NOMO-1 treated with DMSO at 0.1 percent for 48 hours (cell line): ENCODE data around the gene CRTC2.

Source experiments
- DNase-seq: peaks from one replicate; lab custom pipeline; 2025; ENCODE audit not compliant: unreplicated experiment; lab: John Stamatoyannopoulos, UW

Gene CRTC2

DNA sequence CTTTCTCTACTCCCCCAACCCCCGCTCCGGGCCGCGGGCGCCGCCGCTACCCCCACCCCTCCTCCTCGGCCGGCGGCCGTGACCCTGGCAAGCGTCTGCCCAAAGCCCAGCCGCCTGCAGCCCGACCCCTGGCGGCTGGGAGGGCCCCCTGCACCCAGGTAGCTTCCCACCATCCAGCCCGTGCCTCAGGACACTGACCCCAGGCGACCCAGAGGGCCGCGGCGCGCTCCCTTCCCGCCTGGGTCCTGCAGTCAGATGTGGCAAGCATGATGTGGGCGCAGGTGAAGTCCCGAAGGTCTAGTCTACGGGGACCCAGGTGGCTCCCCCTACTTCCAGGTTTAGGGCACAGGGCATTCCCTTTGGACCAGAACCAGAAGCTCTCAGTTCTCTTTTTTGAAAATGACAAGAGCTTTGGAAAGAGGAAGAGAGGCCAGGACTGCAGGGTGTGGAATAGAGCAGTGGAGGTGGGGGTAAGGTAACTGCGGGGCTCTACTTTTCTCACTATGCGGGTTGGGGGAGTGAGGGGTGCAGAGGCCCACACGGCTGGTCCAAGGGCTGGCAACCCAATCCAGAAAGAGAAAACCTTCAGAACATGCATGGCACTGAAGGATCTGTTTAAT, 11.7 kb downstream of the CRTC2 start, which contains the start of gene DENND4B:
Gene DENND4B, minus strand, starts transcription at position 97 of the 620 bp plus-strand sequence. CDS start 2,344 bp downstream, outside the sequence.
- peak; percentile 75 for DNase-seq

DNA sequence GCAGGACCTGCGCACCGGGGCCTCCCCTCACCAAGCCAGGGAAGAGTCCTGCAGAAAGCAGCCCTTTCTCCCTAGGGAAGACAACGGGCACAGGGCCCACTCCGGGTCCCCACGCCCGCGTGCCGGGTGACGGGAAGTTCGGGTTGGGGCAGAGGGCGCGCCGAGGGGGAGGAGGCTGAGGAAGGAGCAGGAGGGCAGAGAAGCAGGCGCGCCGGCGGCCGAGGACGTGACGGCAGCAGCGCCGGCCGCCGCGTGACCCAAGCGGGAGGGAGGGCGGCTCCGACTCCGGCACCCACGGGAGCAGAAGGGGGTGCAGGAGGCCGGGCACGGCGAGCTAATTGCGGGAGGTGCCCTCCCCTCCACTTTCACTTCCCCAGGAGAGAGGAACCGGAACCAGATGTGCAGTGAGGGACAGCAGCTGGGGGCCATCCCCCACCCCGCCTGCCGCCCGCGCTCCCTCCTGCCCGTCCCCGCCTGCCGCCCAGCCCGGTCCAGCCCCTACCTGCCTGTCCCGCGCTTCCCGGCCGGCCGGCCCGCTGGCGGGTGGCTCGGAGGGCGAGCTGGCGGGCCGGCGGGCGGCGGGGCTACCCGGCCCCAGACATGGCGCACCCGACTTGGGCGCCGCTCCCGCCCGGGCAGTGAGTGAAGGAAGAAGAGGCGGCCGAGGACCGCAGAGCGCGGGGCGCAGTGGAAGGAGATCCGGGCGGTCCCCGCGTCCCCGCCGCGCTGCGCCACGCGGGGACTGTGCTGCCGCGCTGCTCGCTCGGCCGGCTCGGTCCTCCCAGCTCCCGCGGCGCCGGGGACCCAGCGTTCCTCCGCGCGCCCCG, 12.4 kb downstream of the CRTC2 start:
- DNase-seq: peak; percentile 99

DNA sequence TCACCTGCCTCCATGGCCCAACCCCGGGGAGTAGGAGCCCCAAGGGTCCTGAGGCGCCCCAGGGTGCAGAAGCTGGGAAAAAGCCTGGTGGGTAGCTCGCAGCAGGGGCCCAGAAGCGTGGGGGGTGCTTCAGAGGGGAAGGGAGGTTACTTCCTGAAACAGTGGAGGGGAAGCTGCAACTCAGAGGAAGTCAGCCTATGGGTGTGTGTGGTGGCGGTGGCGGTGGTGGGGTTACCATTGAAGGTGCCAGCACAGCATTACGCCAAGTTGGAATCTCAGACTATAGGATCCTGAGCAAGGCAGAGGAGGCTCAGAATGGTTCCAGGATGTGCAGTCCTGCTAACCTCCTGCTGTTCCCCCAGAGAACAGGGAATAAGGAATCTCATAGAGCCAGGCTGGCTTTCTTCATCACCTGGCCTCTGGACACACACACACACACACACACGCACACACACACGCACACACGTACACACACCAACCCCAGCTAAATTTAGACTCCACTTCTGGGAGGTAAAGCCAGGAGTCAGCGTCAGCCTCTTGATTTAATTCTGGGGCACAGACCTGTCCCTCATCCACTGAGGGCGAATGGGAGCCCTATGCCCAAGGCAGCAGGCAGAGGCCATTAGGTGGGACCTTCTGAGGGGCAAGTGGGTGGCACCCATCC, 13.1 kb downstream of the CRTC2 start:
- DNase-seq: peak; percentile 87

DNA sequence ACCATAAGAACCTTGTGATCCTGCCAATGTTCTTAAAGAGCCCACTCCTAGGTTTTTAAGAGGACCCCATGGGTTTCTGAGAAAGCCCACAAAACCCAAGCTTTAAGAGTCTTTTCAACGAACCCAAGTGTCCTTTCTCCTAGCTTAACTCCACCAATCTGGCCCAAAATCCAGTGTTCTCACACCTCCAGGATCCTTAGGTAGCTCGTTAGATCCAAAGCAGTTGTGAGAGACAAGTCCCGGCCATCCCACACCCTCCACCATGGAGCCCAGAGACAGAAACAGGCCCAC, 13.6 kb downstream of the CRTC2 start:
- no peak for DNase-seq

DNA sequence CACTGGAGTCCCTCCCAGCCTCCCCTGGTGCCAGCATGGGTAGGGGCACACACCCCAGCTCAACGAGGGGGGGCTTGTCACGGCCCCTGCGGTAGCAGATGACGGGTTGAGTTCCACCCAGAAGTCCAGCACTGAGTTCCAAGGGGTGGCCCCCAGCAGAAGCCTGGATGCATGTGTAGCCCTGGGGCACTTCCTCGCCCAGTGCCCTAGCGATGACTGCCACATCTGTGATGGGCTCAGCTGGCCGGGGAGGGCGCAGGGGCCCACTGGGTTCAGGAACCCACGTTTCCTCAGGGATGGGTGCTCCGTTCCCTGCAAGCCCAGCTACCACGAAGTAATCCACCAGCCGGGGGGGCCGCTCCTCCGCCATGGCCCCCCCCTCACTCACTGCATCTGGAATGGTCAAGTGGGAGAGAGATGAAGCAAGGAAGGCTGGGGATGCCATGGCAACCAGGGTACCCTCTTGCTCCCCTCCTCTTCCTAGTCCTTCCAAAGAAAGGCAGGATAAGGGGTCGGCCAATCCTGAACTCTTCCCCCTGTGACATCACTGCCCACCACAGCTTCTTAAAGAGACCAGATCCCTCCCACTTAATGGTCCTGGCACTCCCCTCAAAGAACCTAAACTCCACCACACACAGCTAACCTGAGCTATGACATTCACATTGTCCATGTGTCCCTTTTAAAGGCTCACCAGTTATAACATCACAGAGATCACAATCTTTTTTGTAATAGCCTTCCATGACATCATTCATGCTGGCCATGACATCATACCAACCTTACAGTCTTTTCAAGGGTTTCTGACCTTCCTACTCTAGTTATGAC, 14.2 kb downstream of the CRTC2 start:
- no peak for DNase-seq

DNA sequence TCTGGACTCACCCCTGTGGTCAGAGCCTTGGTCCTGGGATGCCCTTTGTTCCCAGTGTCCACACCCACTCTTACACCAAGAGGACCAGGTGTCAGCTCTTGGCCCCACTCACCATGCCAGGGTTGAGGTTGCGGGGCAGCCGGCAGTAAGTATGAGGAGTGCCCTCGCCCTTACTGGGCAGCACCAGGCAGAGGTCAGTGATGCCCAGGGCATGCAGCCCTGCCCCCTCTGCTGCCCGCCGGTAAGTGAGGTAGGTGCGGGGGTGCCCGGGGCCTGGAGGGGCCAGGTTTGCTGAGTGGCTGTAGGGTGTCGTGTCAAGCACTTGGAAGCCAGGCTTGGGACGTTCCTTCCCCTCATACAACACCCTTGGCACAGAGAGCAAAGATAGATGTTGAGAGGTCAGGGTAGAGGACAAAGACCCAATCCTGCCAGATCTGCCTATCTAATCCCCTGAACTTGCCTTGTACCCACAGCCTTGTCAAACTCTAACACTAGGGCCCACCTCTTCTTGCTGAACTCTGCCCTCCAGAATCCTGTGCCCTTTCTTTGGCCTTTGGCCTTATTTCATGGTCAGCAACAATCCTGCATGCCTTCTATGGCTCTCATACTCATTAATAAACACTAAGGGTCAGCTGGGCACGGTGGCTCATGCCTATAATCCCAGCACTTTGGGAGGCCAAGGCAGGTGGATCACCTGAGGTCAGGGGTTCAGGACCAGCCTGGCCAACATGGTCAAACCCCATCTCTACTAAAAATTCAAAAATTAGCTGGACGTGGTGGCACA, 15.5 kb downstream of the CRTC2 start:
- no peak for DNase-seq

DNA sequence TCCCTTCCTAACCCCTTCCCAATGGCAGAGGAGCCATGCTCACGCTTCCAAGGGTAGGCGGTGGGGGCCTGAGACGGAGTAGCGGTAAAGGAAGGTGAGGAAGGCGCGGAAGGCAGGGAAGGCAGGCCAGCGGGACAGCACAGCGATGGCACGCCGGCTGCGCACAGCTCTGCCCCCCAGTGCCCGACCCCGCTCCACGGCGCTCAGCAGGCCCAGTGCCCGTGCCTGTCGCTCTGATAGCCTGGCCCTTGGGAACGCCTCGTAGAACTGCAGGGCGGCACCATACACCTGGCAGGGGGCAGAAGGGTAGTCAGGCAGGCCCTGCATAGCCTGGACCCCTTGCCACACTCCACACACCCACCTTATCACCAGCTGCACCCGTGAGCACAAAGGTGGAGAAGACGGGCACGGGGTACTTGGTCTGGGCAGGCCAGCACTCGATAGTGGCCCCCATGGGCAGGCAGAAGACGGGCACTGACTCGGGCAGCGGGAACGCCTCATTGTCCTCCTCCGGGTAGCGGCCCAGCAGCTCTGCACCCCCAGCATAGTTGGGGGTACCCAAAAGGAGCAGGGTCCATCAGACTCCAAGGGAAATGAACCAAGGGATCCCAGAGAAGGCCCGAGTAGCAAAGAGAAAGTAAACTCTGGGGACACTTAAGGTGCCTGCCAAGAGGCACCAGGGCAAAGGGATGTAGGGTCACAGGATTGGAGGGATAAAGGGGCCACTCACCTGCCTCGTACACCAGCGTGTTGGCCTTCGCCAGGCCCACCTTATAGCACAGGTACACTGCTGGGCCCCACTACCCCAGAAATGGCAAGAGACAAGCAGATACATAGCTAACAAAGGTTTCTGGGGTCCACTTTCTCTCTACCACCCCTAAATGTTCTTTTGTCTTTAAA, 16.3 kb downstream of the CRTC2 start:
- DNase-seq: no peak

- no peak for DNase-seq
Measured at GRCh38 chr1:153940756-153941155, 17.7 kb downstream of the CRTC2 start.

GRCh38 chr1:153939476-153939875, 18.9 kb downstream of the CRTC2 start:
- DNase-seq: no peak

GRCh38 chr1:153938996-153939395, 19.4 kb downstream of the CRTC2 start:
- no peak for DNase-seq

GRCh38 chr1:153937331-153937730, 21.1 kb downstream of the CRTC2 start:
- no peak for DNase-seq

- DNase-seq: no peak
Measured at GRCh38 chr1:153936011-153936802, 22.2 kb downstream of the CRTC2 start.

DNA sequence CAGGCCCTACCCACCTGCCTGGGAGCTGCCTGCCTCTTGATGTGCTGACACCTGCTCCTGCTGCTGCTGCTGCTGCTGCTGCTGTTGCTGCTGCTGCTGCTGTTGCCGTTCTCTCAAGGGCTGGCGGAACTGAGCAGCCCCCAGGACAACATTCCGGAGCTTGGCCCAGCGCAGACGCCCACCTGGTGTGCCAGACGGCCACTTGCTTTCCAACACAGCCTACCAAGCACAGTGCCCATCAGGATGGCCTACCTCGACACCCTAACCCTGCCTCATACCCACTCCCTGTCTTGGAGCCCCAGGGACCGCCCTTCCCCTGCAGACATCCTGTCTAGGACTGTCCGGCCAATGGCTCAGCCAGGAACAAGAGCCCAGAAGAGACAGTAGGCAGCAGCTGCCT, 23.7 kb downstream of the CRTC2 start:
- DNase-seq: no peak

GRCh38 chr1:153933955-153934354, 24.5 kb downstream of the CRTC2 start:
- DNase-seq: no peak

GRCh38 chr1:153933430-153933829, 25.0 kb downstream of the CRTC2 start:
- no peak for DNase-seq

DNA sequence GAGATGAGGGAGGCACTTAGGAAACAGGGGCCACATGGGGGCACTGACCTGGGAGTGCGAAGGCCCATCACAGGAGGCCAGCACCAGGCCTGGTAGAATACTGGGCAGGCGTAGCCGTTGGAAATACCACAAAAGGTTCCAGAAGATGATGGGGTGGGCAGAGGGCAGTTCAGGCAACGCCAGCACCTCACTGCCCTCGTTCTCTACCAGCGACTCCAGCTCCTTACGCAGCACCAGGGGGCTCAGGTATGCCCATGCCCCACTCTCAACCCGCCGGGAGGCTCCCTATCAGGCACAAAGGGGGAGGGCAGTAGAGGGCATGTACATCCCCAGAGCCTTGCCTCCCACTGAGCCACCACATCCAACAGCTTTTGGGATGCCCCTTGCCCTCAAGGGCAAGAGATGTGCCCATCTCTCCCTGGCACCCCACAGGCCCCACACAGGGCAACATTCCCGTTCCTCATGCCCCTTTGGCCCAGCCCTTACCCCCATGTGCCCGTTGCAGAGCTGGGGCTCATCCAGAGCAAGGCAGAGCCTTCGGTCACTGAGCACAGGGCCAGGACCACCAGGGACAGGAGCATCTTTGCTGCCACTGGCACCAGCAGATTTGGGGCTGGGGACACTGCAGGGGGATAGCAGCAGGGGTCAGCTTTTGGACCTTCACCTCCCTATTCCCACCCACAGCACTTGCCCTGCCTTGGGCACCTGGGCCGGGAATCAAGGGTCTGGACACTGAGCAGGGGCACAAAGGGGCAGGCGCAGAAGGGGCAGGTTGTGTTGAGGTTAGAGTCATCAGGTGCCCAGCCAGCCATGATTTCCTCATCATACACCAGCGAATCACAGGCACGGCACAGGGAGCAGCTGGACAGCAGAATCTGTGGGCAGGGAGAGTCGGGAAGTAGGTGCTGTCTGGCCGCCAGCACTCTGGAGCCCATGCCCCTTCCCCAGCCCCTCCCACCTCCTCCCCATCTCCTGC, 26.0 kb downstream of the CRTC2 start:
- no peak for DNase-seq
